H9 (cell line): ENCODE measurements around the gene SCCPDH. TPM values are rescaled to one million over a fixed set of nuclear protein-coding genes. Genes with fewer than 3 reads are reported as not detected.

Source experiments
- DNase-seq: peaks from one replicate; pipeline ENCODE4 v3.0.0-alpha.2; 2017
- H2AFZ ChIP-seq: one replicate; pipeline ENCODE4 v1.6.1; 2013; ENCODE audit warnings: mild to moderate bottlenecking, low read length, control low read depth, moderate library complexity
- H2AK5ac ChIP-seq: 2 replicates; pipeline ENCODE4 v1.6.1; 2013; ENCODE audit warnings: low read length, control low read depth, mixed read lengths; ENCODE audit not compliant: insufficient read length
- H2BK120ac ChIP-seq: one replicate; pipeline ENCODE4 v1.6.1; 2013; ENCODE audit warnings: low read depth, mild to moderate bottlenecking, low read length, control low read depth, inconsistent platforms; ENCODE audit not compliant: poor library complexity, severe bottlenecking
- H2BK12ac ChIP-seq: 2 replicates; pipeline ENCODE4 v1.6.1; 2013; ENCODE audit warnings: low read length, control low read depth, mixed read lengths, low read depth; ENCODE audit not compliant: insufficient read length
- H2BK15ac ChIP-seq: 2 replicates; pipeline ENCODE4 v1.6.1; 2013; ENCODE audit warnings: low read depth, low read length, control low read depth
- H2BK20ac ChIP-seq: one replicate; pipeline ENCODE4 v1.6.1; 2013; ENCODE audit warnings: low read depth, mild to moderate bottlenecking, low read length, control low read depth, inconsistent platforms; ENCODE audit not compliant: poor library complexity, severe bottlenecking
- H2BK5ac ChIP-seq: 2 replicates; pipeline ENCODE4 v1.6.1; 2013; ENCODE audit warnings: low read length, control low read depth, mixed read lengths; ENCODE audit not compliant: insufficient read length
- H3K14ac ChIP-seq: 2 replicates; pipeline ENCODE4 v1.6.1; 2013; ENCODE audit warnings: low read length, control low read depth; ENCODE audit not compliant: insufficient read depth
- H3K18ac ChIP-seq: 2 replicates; pipeline ENCODE4 v1.6.1; 2013; ENCODE audit warnings: low read depth, mild to moderate bottlenecking, mixed read lengths, low read length, control low read depth; ENCODE audit not compliant: insufficient read length
- H3K23ac ChIP-seq: 2 replicates; pipeline ENCODE4 v1.6.1; 2013; ENCODE audit warnings: low read length, control low read depth, mixed read lengths, low read depth; ENCODE audit not compliant: insufficient read length
- H3K23me2 ChIP-seq: 2 replicates; pipeline ENCODE4 v1.6.1; 2013; ENCODE audit warnings: low read depth, mild to moderate bottlenecking, mixed read lengths, low read length, control low read depth; ENCODE audit not compliant: insufficient read length, poor library complexity, severe bottlenecking
- H3K27ac ChIP-seq: 2 replicates; pipeline ENCODE4 v1.5.1; 2013; ENCODE audit warnings: low read length, control low read depth, mixed read lengths, low read depth; ENCODE audit not compliant: insufficient read length
- H3K27me3 ChIP-seq: 2 replicates; pipeline ENCODE4 v1.6.1; 2013; ENCODE audit warnings: low read length, control low read depth, inconsistent platforms; ENCODE audit not compliant: insufficient read depth
- H3K4ac ChIP-seq: 2 replicates; pipeline ENCODE4 v1.6.1; 2013; ENCODE audit warnings: low read depth, mild to moderate bottlenecking, control low read depth, inconsistent platforms, low read length, moderate library complexity
- H3K4me1 ChIP-seq: 2 replicates; pipeline ENCODE4 v1.6.1; 2013; ENCODE audit warnings: low read length, control low read depth, inconsistent platforms; ENCODE audit not compliant: insufficient read depth
- H3K4me2 ChIP-seq: 2 replicates; pipeline ENCODE4 v1.6.1; 2013; ENCODE audit warnings: low read length, control low read depth, mixed read lengths; ENCODE audit not compliant: insufficient read length, insufficient read depth
- H3K56ac ChIP-seq: 2 replicates; pipeline ENCODE4 v1.6.1; 2013; ENCODE audit warnings: low read depth, mild to moderate bottlenecking, mixed read lengths, low read length, control low read depth; ENCODE audit not compliant: insufficient read length
- H3K79me1 ChIP-seq: 2 replicates; pipeline ENCODE4 v1.6.1; 2013; ENCODE audit warnings: low read depth, mild to moderate bottlenecking, moderate library complexity, low read length, control low read depth, inconsistent platforms; ENCODE audit not compliant: insufficient read depth, poor library complexity, severe bottlenecking
- H3K79me2 ChIP-seq: 2 replicates; pipeline ENCODE4 v1.6.1; 2013; ENCODE audit warnings: low read length, control low read depth, inconsistent platforms; ENCODE audit not compliant: insufficient read depth
- H3K9ac ChIP-seq: 2 replicates; pipeline ENCODE4 v1.6.1; 2013; ENCODE audit warnings: low read length, control low read depth, mixed read lengths; ENCODE audit not compliant: insufficient read length; ENCODE audit errors: extremely low read depth
- H3K9me3 ChIP-seq: one replicate; pipeline ENCODE4 v1.6.1; 2013; ENCODE audit warnings: low read depth, low read length, inconsistent platforms; ENCODE audit not compliant: control insufficient read depth
- H3T11ph ChIP-seq: one replicate; pipeline ENCODE4 v1.6.1; 2013; ENCODE audit warnings: mild to moderate bottlenecking, low read length, control low read depth, inconsistent platforms
- H4K20me1 ChIP-seq: one replicate; pipeline ENCODE4 v1.6.1; 2013; ENCODE audit not compliant: control insufficient read depth, insufficient read length, insufficient read depth
- H4K5ac ChIP-seq: 2 replicates; pipeline ENCODE4 v1.6.1; 2013; ENCODE audit warnings: low read depth, mild to moderate bottlenecking, mixed read lengths, low read length, control low read depth; ENCODE audit not compliant: insufficient read length
- H4K8ac ChIP-seq: replicated peaks from 2 replicates; pipeline ENCODE4 v1.6.1; 2013; ENCODE audit warnings: low read length, control low read depth, mixed read lengths, low read depth; ENCODE audit not compliant: insufficient read length
- H4K91ac ChIP-seq: 2 replicates; pipeline ENCODE4 v1.6.1; 2013; ENCODE audit warnings: low read depth, mild to moderate bottlenecking, moderate library complexity, mixed read lengths, low read length, control low read depth; ENCODE audit not compliant: insufficient read length
- H3K27ac Mint-ChIP-seq, 3 experiments: 2 replicates in 2 of 3; 3 replicates in 1 of 3; pipeline ENCODE4 v1.8.0; 2020 to 2021; ENCODE audit warnings: mixed read lengths in 3 of 3, mild to moderate bottlenecking in 1 of 3, moderate library complexity in 1 of 3
- H3K27me3 Mint-ChIP-seq: 2 replicates; pipeline ENCODE4 v1.8.0; 2021; ENCODE audit warnings: low read depth, mild to moderate bottlenecking, moderate library complexity, mixed read lengths
- H3K36me3 Mint-ChIP-seq, 3 experiments: 2 replicates in 2 of 3; 3 replicates in 1 of 3; pipeline ENCODE4 v1.8.0; 2020 to 2021; ENCODE audit warnings: low read depth in 3 of 3, mixed read lengths in 3 of 3; ENCODE audit not compliant: insufficient read depth in 1 of 3
- H3K4me1 Mint-ChIP-seq, 2 experiments: 2 replicates each; pipeline ENCODE4 v1.8.0; 2020; ENCODE audit warnings: mixed read lengths in 2 of 2
- H3K4me3 Mint-ChIP-seq, 2 experiments: 2 replicates in 1 of 2; 3 replicates in 1 of 2; pipeline ENCODE4 v1.8.0; 2020 to 2021; ENCODE audit warnings: mild to moderate bottlenecking in 2 of 2, mixed read lengths in 2 of 2, moderate library complexity in 1 of 2
- H3K9me3 Mint-ChIP-seq, 2 experiments: 2 replicates in 1 of 2; 3 replicates in 1 of 2; pipeline ENCODE4 v1.8.0; 2020; ENCODE audit warnings: mild to moderate bottlenecking in 2 of 2, mixed read lengths in 2 of 2, moderate library complexity in 1 of 2
- CTCF ChIP-seq: fragments of 200-600 bp; sonication (generic); conservative IDR thresholded peaks from 3 replicates; pipeline ENCODE4 v1.8.0; 2021; ENCODE audit warnings: antibody characterized with exemption, mild to moderate bottlenecking
- WGBS: extraction: QIAGEN DNeasy Blood & Tissue Kit; methylation state at CpG from one replicate; pipeline ENCODE4 v1.1.7; 2013; ENCODE audit warnings: missing lambda C conversion rate, low lambda C conversion rate, mixed read lengths; ENCODE audit not compliant: insufficient read length; ENCODE audit errors: extremely low coverage; 5-methylcytosine and 5-hydroxymethylcytosine counted together
- total RNA-seq: library from RNA; stranded (reverse); gene quantifications from 2 replicates; pipeline ENCODE4 v1.2.1, GENCODE V29; 2021

Gene SCCPDH
- total RNA-seq, 1 experiment from 2014 or later: 20.7 TPM

DNA sequence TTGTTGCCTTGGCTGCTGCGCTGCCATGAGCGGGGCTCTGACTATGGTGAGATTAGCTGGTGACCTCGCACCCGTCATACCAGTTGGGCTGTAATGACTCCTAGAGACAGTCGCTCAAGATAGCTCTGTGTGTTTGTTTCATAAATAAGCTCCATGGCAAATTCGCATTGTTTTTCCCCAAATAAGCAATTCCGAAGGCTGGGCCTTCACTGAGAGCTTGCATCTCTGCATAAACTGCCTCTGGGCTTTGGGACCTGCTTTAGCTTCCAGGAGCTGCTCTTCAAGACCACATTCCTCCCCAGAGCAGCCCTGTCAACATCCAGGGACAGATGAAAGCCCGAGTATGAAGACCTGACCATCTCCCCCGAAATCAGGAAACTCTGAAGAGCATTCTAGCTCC is 40.7 kb upstream of the SCCPDH start:
- Histone ChIP-seq H2BK120ac (no peak overlapping the region), H3K18ac (no peak overlapping the region), H3K27ac (no peak overlapping the region), H2AFZ (no peak overlapping the region), H3K27me3 (no peaks in the 10 kb centered on the region), H3K23me2 (no peaks in the 10 kb centered on the region), H4K5ac (no peak overlapping the region), H2BK5ac (no peak overlapping the region), H3K4me1 (no peaks in the 10 kb centered on the region), H4K20me1 (no peaks in the 10 kb centered on the region), H3K9ac (no peak overlapping the region), H3K79me2 (no peaks in the 10 kb centered on the region), H3K14ac (no peak overlapping the region), H3T11ph (no peak overlapping the region), H3K56ac (no peak overlapping the region), H2BK15ac (no peak overlapping the region), H2BK20ac (no peak overlapping the region), H2AK5ac (no peak overlapping the region), H3K4ac (no peak overlapping the region), H2BK12ac (no peak overlapping the region), H3K4me2 (no peak overlapping the region), H3K79me1 (no peaks in the 10 kb centered on the region), H3K23ac (no peak overlapping the region), H4K8ac (no peak overlapping the region), H3K9me3 (no peaks in the 10 kb centered on the region), H4K91ac (no peak overlapping the region)
- no peak overlapping the region; a peak in 1 of 7 replicates for H3K27ac Mint-ChIP-seq
- no peaks in the 10 kb centered on the region for H3K36me3 Mint-ChIP-seq
- no peak overlapping the region for H3K4me3 Mint-ChIP-seq
- no peaks in the 10 kb centered on the region for H3K9me3 Mint-ChIP-seq
- no CpG with 5 or more reads among the region's 9 CpGs for WGBS
- no peak for TF ChIP-seq CTCF
- no peak for DNase-seq
- H3K4me1 Mint-ChIP-seq: no peaks in the 10 kb centered on the region
- H3K27me3 Mint-ChIP-seq: peaks cover 1% of the 10 kb centered on the region; the same call in 1 of the 2 replicates
